Bone marrow (tissue), 2 donors: ENCODE measurements around the gene COL12A1.

Source experiments
- DNase-seq, 2 donors: peaks; one replicate each; lab custom pipeline; 2025; lab: John Stamatoyannopoulos, UW

COL12A1 gene

DNA sequence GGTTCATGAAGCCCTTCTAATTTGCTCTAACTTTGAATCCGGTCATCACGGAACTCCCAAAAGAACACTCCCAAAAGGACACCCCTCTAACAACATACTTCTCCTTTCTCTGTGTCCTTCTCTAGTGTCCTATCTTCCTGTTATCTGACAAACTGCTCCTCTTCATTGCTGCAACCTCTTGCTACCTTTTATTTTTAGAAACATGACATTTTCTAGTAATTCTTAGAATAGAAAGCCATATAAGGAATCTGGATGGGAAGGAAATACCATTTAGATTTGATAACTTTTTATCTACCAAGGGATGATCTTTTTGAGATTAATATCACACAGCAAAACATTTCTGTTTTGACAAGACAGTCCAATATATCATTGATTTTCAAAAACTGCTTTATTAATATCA lies 63.1 kb downstream of the COL12A1 start:
- no peak for DNase-seq

GRCh38 chr6:75135876-75136275 lies 70.0 kb downstream of the COL12A1 start:
- no peak for DNase-seq

DNA sequence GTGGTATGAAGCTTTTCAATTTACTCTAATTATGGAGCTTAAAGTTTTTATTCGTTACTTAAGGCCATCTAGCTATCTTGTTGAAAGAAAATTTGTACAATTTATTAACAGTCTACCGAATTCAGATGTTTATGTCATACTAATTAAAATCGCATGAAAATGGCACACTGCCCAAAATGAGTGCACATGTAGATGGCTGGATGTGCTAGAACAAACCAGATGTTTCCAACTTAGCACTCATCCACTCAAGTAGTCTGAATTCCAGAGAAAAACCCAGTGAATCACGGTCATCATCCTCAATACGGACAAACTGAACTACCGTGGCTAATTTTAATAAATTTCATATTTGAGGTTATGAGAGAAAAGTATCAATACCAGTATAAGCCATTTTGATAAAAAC lies 70.4 kb downstream of the COL12A1 start:
- DNase-seq, result no peak

DNA sequence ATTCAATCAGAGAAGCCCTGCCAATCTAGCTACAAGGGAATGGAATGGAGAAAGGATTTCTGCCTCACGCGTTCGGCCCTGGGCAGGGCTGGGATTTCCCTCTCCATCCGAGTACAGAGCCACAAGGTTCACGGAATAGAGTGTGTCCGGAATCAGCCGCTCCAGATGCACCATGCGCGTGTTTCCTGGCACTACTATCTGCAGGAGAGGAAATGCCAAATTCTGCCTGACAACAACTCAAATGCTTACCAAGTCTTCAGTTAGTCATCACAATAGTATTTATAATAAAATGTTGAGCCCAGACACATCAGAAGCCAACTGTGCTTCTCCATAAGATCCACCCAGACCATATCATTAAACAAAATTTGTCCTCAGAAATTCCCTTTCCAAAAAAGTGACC lies 75.1 kb downstream of the COL12A1 start:
- no peak for DNase-seq

- no peak for DNase-seq
Measured at GRCh38 chr6:75128878-75129570, 76.8 kb downstream of the COL12A1 start.

DNA sequence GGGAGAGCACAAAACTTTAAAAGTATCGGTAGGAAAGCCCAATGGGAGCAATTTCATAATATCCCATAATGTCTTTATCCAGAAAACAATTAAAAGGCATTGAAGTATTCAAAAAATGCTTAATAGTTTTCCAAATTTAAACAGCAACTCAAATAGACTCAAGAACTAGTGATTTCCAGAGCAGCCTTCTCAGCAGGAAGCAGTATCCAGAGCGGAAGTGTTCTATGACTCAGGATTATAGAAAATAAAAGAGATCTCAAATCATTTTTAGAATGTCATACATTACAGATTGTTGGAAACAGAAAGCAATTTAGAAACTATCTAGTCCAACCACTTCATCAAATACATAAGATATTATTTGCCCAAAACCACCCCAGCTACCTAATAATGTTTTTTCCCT lies 79.3 kb downstream of the COL12A1 start:
- no peak for DNase-seq

- no peak for DNase-seq
Measured at GRCh38 chr6:75124983-75125382, 80.9 kb downstream of the COL12A1 start.

DNA sequence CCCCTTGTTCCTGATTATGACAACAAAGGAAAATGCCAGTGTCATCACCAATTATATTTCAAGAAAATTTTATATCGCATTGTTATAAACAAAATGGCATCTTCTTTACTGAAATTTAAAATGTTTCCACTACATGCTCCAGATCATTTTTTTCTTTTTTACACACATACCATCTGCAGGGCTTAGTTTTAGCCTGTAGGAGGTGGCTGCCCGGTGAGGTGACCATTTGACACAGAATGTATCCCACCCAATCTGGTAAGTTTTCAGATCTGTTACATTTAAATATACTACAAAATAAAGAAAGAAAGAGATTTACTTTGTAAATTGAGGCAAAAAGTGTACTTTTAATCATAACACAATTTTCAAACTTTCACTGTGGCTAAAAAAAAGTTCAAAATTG lies 81.8 kb downstream of the COL12A1 start:
- no peak for DNase-seq

DNA sequence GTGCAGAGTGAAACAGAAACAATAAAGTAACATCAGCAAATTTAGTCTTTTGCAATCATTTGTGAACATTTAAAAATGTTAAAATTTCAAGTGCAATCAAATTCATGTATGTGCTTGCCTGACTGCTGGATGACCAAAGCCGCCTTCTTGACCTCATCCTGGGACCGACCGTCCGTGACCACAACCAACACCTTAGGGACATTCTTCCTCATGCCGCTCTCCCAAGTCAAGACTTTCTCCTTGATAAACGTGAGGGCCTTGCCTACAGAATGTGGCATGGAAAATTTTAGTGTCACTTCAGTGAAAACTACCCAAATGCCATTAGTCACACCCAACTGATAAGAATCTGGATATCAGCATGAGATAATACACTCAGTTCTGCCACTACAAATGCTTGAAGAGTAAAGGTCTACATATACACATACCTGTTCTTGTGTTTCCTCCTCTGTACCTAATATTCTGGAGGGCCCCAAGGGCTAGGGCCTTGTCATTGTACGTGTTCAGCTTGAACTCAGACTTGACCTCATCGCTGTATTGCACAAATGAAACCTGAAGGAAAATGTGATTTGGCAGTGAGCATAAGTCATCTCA lies 86.8 kb downstream of the COL12A1 start:
- no peak for DNase-seq

GRCh38 chr6:75117701-75118100 lies 88.2 kb downstream of the COL12A1 start:
- DNase-seq, result no peak

GRCh38 chr6:75116946-75117345 lies 88.9 kb downstream of the COL12A1 start:
- DNase-seq, result no peak

- no peak for DNase-seq
Measured at GRCh38 chr6:75115481-75115880, 90.4 kb downstream of the COL12A1 start.

DNA sequence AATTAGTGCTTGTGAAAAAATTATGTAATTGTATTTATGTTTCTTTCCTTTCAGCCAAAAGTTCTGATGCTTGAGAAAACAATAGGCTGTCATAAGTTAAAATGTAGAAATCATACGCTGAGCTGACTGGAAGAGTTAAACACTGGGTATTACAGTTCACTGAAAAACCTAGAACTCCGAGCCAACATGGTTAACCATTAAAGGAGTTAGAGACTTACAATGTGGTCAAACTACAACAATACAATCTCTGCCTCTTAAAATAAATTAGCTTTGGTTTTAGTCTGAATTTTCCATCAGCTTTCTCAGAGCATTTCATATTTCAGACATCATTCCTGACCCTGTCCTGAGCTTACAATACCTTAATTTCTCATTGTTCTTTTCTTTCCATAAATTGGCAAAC lies 91.0 kb downstream of the COL12A1 start:
- DNase-seq, result no peak

DNA sequence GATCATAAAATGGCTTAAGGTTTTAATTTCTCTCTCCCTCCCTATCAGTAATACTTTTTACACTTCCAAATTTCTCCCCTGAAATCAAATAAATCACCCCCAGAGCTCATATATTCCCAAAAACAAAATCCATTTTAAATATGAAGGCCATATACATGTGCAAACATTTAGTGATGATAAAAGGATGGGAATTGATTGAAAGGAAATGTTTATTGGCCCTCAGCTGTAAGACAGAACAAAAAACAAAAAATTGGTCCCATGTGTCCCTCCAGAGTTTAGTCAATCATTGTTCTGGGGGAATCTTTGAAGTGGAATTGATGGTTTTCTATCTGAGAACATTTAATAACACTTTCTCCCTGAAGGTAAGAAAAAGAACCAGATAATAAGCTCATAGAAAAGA lies 91.7 kb downstream of the COL12A1 start:
- DNase-seq, result no peak

DNA sequence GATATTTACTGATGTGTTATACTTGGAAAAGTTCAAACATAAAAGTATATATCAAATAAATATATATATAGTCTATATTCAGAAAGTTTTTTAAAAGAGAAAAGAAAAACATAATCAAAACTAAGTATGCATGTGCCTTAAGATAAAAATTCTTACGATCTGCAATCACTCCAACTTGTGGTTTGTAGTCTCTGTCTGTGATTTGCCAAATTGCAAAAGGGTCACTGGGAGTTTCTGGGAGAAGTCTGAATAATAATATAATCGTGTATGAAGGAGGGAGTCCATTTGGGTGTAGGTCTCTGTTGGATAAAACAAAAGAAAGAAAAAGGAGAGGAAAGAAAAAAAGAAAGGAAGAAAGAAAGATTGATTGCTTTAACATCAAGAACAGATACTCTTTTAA lies 92.4 kb downstream of the COL12A1 start:
- no peak for DNase-seq

GRCh38 chr6:75109765-75110164 lies 96.1 kb downstream of the COL12A1 start:
- DNase-seq, result no peak

DNA sequence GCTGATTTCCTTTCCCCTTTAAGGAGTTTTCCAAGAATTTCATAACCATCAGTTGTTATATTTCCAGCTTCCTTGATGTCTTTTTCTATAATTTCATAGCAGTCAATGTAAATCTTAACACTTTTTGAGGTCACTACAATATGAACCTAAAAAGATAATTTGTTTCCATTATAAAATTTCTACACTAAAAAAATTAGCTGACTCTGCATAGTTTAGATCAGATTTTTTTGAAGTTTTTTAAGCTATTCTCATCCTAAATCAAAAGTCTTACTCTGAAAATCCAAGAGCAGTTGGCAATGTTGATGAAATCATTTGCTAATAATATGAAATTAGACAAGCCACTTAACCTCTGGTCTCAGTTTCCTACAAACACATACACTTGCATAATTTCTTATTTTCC lies 96.8 kb downstream of the COL12A1 start:
- no peak for DNase-seq

GRCh38 chr6:75108333-75108974 lies 97.4 kb downstream of the COL12A1 start:
- no peak for DNase-seq

- no peak for DNase-seq
Measured at GRCh38 chr6:75107913-75108312, 97.9 kb downstream of the COL12A1 start.

GRCh38 chr6:75106426-75106825 lies 99.4 kb downstream of the COL12A1 start:
- no peak for DNase-seq

DNA sequence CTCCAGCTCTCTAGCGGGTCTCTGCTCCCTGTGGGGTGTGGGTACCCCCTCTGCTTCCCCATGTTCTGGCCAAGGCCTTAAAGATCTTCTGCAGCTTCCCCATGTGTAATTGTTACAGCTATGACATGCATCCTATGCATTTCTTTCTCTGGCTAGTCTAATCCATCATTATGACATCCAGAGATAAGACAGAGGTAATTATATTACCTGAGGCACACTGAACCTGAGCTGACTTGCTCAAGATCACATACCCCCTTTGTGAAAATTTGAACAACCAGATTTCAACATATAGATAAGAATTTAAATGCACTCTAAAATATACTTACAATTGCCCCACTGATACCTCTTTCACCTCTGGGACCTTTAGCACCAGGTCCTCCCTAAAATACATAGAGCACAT lies 102.4 kb downstream of the COL12A1 start:
- DNase-seq, result no peak

- DNase-seq, result no peak
Measured at GRCh38 chr6:75102301-75102700, 103.6 kb downstream of the COL12A1 start.

GRCh38 chr6:75101896-75102295 lies 104.0 kb downstream of the COL12A1 start:
- no peak for DNase-seq

GRCh38 chr6:75098709-75099108 lies 107.1 kb downstream of the COL12A1 start:
- no peak for DNase-seq
